SK-N-SH treated with all-trans-retinoic acid at 6 μM for 48 hours (cell line): ENCODE data around the gene KCNK1.

Experiments
- ATAC-seq: fragments of 200-7000 bp; cut with Tn5 transposase; 3 replicates; pipeline ENCODE4 v1.9.1; 2020; ENCODE audit warnings: mild to moderate bottlenecking, moderate library complexity
- ARNTL ChIP-seq: fragments of 450-650 bp; formaldehyde crosslinking; IDR thresholded peaks from 2 replicates; pipeline ENCODE4 v1.5.0; 2020; ENCODE audit warnings: low read depth, mild to moderate bottlenecking, moderate library complexity, borderline replicate concordance
- BACH2 ChIP-seq: fragments of 250-450 bp; sonication (Bioruptor Pico); IDR thresholded peaks from 2 replicates; pipeline ENCODE4 v1.9.0; 2021; ENCODE audit warnings: mild to moderate bottlenecking, borderline replicate concordance
- CSRNP3 ChIP-seq: fragments of 250-450 bp; sonication (Bioruptor Pico); IDR thresholded peaks from 2 replicates; pipeline ENCODE4 v1.5.1; 2021; ENCODE audit warnings: mild to moderate bottlenecking, moderate library complexity
- ESRRG ChIP-seq: fragments of 250-450 bp; sonication (Bioruptor Pico); IDR thresholded peaks from 2 replicates; pipeline ENCODE4 v1.6.1; 2021; ENCODE audit warnings: mild to moderate bottlenecking
- GLIS3 ChIP-seq: fragments of 250-450 bp; sonication (Bioruptor Pico); IDR thresholded peaks from 2 replicates; pipeline ENCODE4 v1.5.0; 2020; ENCODE audit warnings: mild to moderate bottlenecking, moderate library complexity
- ISL1 ChIP-seq: fragments of 250-450 bp; sonication (Bioruptor Pico); IDR thresholded peaks from 2 replicates; pipeline ENCODE4 v2.1.2; 2022; ENCODE audit warnings: mild to moderate bottlenecking, moderate library complexity
- OSR1 ChIP-seq: fragments of 250-450 bp; sonication (Bioruptor Pico); IDR thresholded peaks from 2 replicates; pipeline ENCODE4 v1.8.0; 2022; ENCODE audit warnings: moderate library complexity, mild to moderate bottlenecking, inconsistent platforms
- PPARA ChIP-seq: fragments of 250-450 bp; sonication (Bioruptor Pico); IDR thresholded peaks from 2 replicates; pipeline ENCODE4 v1.5.0; 2020; ENCODE audit warnings: mild to moderate bottlenecking, borderline replicate concordance
- SNAI2 ChIP-seq: fragments of 250-450 bp; sonication (Bioruptor Pico); IDR thresholded peaks from 2 replicates; pipeline ENCODE4 v1.5.0; 2020; ENCODE audit warnings: mild to moderate bottlenecking, moderate library complexity
- TCF4 ChIP-seq: fragments of 250-450 bp; sonication (Bioruptor Pico); IDR thresholded peaks from 2 replicates; pipeline ENCODE4 v1.8.0; 2021; ENCODE audit warnings: mild to moderate bottlenecking, moderate library complexity, borderline replicate concordance
- TOX ChIP-seq: fragments of 250-450 bp; sonication (Bioruptor Pico); IDR thresholded peaks from 2 replicates; pipeline ENCODE4 v1.8.0; 2021; ENCODE audit warnings: mild to moderate bottlenecking, moderate library complexity, borderline replicate concordance
- ZC3H10 ChIP-seq: fragments of 250-450 bp; sonication (Bioruptor Pico); IDR thresholded peaks from 2 replicates; pipeline ENCODE4 v1.5.1; 2021; ENCODE audit warnings: mild to moderate bottlenecking, moderate library complexity
- ZFP3 ChIP-seq: fragments of 250-450 bp; sonication (Bioruptor Pico); IDR thresholded peaks from 2 replicates; pipeline ENCODE4 v1.5.0; 2020; ENCODE audit warnings: mild to moderate bottlenecking, moderate library complexity
- ZFP30 ChIP-seq: fragments of 450-650 bp; formaldehyde crosslinking; IDR thresholded peaks from 2 replicates; pipeline ENCODE4 v1.5.0; 2022; ENCODE audit warnings: mild to moderate bottlenecking, moderate library complexity
- ZNF565 ChIP-seq: fragments of 450-650 bp; formaldehyde crosslinking; conservative IDR thresholded peaks from 2 replicates; pipeline ENCODE4 v1.5.0; 2020; ENCODE audit warnings: low read depth, mild to moderate bottlenecking, moderate library complexity
- ZNF70 ChIP-seq: fragments of 450-650 bp; formaldehyde crosslinking; IDR thresholded peaks from 2 replicates; pipeline ENCODE4 v1.5.0; 2020; ENCODE audit warnings: mild to moderate bottlenecking, moderate library complexity
- ZNF8 ChIP-seq: fragments of 450-650 bp; formaldehyde crosslinking; IDR thresholded peaks from 2 replicates; pipeline ENCODE4 v1.5.0; 2020; ENCODE audit warnings: mild to moderate bottlenecking, moderate library complexity
- TF ChIP-seq, protein P1 (sequence below): fragments of 250-450 bp; sonication (Bioruptor Pico); IDR thresholded peaks from 2 replicates; pipeline ENCODE4 v1.8.0; 2021; ENCODE audit warnings: low read depth, mild to moderate bottlenecking, moderate library complexity, borderline replicate concordance
- TF ChIP-seq, protein P2 (sequence below): fragments of 250-450 bp; sonication (Bioruptor Pico); IDR thresholded peaks from 2 replicates; pipeline ENCODE4 v1.8.0; 2020; ENCODE audit warnings: mild to moderate bottlenecking, moderate library complexity, borderline replicate concordance
- TF ChIP-seq, protein P3 (sequence below): fragments of 250-450 bp; sonication (Bioruptor Pico); IDR thresholded peaks from 2 replicates; pipeline ENCODE4 v1.5.0; 2020; ENCODE audit warnings: mild to moderate bottlenecking, moderate library complexity

KCNK1 gene

DNA sequence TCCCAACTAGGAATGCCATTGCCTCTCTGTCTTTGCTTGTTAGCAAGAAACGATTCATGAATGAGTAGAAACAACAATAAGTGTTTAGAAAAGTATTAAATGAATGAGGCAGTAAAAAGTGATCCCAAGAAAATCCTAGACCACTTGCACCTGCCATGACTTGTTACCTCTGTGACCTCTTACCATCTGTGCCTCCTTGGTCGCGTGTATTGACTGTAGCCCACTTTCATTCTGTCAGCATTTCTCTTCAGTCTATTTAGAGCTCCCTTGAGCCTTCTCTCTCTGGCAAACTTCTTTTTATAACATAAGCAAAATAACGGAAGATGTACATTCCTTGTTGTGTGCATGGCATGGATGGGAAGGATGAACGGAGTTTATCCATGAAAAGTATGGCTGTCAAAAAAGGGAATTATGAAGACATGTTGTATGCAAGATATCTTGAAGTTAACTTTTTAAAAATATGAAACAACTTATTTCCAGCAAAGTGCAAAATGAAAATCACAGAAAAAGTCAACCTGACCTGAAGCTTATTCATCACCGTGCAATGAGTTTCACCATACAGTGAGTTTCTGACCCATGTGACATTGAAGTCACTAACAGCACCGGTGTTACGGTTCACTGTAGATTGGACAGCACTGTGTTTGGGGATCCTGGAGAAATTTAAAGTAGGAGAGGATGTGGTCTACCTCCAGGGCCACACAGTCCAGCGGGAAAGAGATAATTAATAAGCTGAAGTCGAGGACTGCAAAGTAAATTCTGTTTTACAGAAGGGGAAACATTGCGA, 47.7 kb downstream of the KCNK1 start:
- TF ChIP-seq, protein P1, sequence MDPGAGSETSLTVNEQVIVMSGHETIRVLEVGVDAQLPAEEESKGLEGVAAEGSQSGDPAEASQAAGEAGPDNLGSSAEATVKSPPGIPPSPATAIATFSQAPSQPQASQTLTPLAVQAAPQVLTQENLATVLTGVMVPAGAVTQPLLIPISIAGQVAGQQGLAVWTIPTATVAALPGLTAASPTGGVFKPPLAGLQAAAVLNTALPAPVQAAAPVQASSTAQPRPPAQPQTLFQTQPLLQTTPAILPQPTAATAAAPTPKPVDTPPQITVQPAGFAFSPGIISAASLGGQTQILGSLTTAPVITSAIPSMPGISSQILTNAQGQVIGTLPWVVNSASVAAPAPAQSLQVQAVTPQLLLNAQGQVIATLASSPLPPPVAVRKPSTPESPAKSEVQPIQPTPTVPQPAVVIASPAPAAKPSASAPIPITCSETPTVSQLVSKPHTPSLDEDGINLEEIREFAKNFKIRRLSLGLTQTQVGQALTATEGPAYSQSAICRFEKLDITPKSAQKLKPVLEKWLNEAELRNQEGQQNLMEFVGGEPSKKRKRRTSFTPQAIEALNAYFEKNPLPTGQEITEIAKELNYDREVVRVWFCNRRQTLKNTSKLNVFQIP (CRISPR knock-in tag) = no peak
- TF ChIP-seq BACH2 (CRISPR knock-in tag) (no peak), ZNF565 (CRISPR knock-in tag) (no peak), PPARA (no peak), TCF4 (CRISPR knock-in tag) (no peak), ESRRG (CRISPR knock-in tag) (no peak), OSR1 (CRISPR knock-in tag) (no peak), TOX (CRISPR knock-in tag) (no peak), ISL1 (CRISPR knock-in tag) (no peak), ZFP30 (CRISPR knock-in tag) (no peak), ARNTL (CRISPR knock-in tag) (no peak), ZNF8 (CRISPR knock-in tag) (no peak), ZNF70 (CRISPR knock-in tag) (no peak), SNAI2 (CRISPR knock-in tag) (no peak), ZFP3 (CRISPR knock-in tag) (no peak), CSRNP3 (CRISPR knock-in tag) (no peak), ZC3H10 (CRISPR knock-in tag) (no peak)
- TF ChIP-seq, protein P2, sequence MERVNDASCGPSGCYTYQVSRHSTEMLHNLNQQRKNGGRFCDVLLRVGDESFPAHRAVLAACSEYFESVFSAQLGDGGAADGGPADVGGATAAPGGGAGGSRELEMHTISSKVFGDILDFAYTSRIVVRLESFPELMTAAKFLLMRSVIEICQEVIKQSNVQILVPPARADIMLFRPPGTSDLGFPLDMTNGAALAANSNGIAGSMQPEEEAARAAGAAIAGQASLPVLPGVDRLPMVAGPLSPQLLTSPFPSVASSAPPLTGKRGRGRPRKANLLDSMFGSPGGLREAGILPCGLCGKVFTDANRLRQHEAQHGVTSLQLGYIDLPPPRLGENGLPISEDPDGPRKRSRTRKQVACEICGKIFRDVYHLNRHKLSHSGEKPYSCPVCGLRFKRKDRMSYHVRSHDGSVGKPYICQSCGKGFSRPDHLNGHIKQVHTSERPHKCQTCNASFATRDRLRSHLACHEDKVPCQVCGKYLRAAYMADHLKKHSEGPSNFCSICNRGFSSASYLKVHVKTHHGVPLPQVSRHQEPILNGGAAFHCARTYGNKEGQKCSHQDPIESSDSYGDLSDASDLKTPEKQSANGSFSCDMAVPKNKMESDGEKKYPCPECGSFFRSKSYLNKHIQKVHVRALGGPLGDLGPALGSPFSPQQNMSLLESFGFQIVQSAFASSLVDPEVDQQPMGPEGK (CRISPR knock-in tag) = no peak
- TF ChIP-seq, all 23 proteins: peak for 0
- no peak for ATAC-seq

- ATAC-seq = peak; percentile 85
- TF ChIP-seq, protein P2 (CRISPR knock-in tag) = peak; percentile 77; the same call in 1 of the 2 replicates
- TF ChIP-seq ISL1 (CRISPR knock-in tag) (peak; percentile 87), ZNF70 (CRISPR knock-in tag) (no peak), TCF4 (CRISPR knock-in tag) (no peak), ZC3H10 (CRISPR knock-in tag) (peak; percentile 53; the same call in 1 of the 2 replicates), GLIS3 (CRISPR knock-in tag) (no peak), CSRNP3 (CRISPR knock-in tag) (no peak)
- TF ChIP-seq, protein P3, sequence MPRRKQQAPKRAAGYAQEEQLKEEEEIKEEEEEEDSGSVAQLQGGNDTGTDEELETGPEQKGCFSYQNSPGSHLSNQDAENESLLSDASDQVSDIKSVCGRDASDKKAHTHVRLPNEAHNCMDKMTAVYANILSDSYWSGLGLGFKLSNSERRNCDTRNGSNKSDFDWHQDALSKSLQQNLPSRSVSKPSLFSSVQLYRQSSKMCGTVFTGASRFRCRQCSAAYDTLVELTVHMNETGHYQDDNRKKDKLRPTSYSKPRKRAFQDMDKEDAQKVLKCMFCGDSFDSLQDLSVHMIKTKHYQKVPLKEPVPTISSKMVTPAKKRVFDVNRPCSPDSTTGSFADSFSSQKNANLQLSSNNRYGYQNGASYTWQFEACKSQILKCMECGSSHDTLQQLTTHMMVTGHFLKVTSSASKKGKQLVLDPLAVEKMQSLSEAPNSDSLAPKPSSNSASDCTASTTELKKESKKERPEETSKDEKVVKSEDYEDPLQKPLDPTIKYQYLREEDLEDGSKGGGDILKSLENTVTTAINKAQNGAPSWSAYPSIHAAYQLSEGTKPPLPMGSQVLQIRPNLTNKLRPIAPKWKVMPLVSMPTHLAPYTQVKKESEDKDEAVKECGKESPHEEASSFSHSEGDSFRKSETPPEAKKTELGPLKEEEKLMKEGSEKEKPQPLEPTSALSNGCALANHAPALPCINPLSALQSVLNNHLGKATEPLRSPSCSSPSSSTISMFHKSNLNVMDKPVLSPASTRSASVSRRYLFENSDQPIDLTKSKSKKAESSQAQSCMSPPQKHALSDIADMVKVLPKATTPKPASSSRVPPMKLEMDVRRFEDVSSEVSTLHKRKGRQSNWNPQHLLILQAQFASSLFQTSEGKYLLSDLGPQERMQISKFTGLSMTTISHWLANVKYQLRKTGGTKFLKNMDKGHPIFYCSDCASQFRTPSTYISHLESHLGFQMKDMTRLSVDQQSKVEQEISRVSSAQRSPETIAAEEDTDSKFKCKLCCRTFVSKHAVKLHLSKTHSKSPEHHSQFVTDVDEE (CRISPR knock-in tag) = no peak
Observed at GRCh38 chr1:233662575-233663304, 48.8 kb downstream of the KCNK1 start.
